Kidney (tissue), 14 donors: ENCODE measurements around the gene PARVB. TPM values are rescaled to one million over a fixed set of nuclear protein-coding genes. Genes with fewer than 3 reads are reported as not detected.

Source experiments
- DNase-seq, 5 donors: peaks; one replicate each; pipeline ENCODE4 v3.0.0-alpha.2; 2013 to 2020
- FAIRE-seq: peaks from 2 replicates; lab custom pipeline; 2012; peaks lifted over from hg19 to GRCh38; lab: Jason Lieb, UNC
- H3K27ac ChIP-seq, 2 donors: one replicate each; pipeline ENCODE4 v1.7.0; 2013; ENCODE audit warnings: low read depth in 2 of 2, low read length in 2 of 2, inconsistent platforms in 1 of 2
- H3K27me3 ChIP-seq: one replicate; pipeline ENCODE4 v1.7.1; 2013; ENCODE audit warnings: low read length, inconsistent platforms; ENCODE audit not compliant: control insufficient read depth, insufficient read depth
- H3K36me3 ChIP-seq, 3 donors: one replicate each; pipeline versions ENCODE4 v1.7.0 to v1.7.1; 2013; ENCODE audit warnings: low read length in 3 of 3, control low read depth in 1 of 3, inconsistent platforms in 1 of 3; ENCODE audit not compliant: insufficient read depth in 3 of 3, control insufficient read depth in 2 of 3
- H3K4me1 ChIP-seq, 3 donors: one replicate each; pipeline versions ENCODE4 v1.7.0 to v1.7.1; 2013; ENCODE audit warnings: low read length in 3 of 3, inconsistent platforms in 1 of 3, low read depth in 1 of 3; ENCODE audit not compliant: control insufficient read depth in 2 of 3, insufficient read depth in 2 of 3
- H3K4me3 ChIP-seq, 3 donors: one replicate each; pipeline versions ENCODE4 v1.7.0 to v1.8.1; 2013; ENCODE audit warnings: low read length in 3 of 3, control low read depth in 1 of 3, inconsistent platforms in 1 of 3
- H3K9ac ChIP-seq, 3 donors: one replicate each; pipeline versions ENCODE4 v1.7.0 to v1.7.1; 2013; ENCODE audit warnings: low read length in 3 of 3, control low read depth in 1 of 3, inconsistent platforms in 1 of 3
- H3K9me3 ChIP-seq, 3 donors: one replicate each; pipeline versions ENCODE4 v1.7.0 to v1.7.1; 2013; ENCODE audit warnings: low read length in 3 of 3, control low read depth in 1 of 3, inconsistent platforms in 1 of 3; ENCODE audit not compliant: control insufficient read depth in 2 of 3, insufficient read depth in 1 of 3
- intact Hi-C: fragments of 100-400 bp; cut with DNase I; formaldehyde crosslinking; loops from one replicate; pipeline ENCODE4 v1.11.1; 2022
- polyA plus RNA-seq: library from polyadenylated mRNA; stranded (reverse); fragments of 350-450 nt; fragmentation: Illumina TruSeq; extraction: RNeasy Lipid Tissue Mini Kit (QIAGEN cat#74804); gene quantifications from one replicate; pipeline ENCODE4 v1.2.3, GENCODE V29; 2014; ENCODE audit warnings: low read depth, low replicate concordance; ENCODE audit not compliant: insufficient read depth
- total RNA-seq: library from RNA; stranded (reverse); fragmentation: NEBNext Ultra II Directional; extraction: Animal tissue kit (Norgen Biotek cat#: 25700); gene quantifications from one replicate; pipeline ENCODE4 v1.2.1, GENCODE V29; 2021
- TF ChIP-seq, protein P1 (sequence below): IDR thresholded peaks from 3 replicates; pipeline ENCODE4 v1.5.1; 2012; ENCODE audit warnings: mild to moderate bottlenecking, moderate library complexity, borderline replicate concordance; ENCODE audit not compliant: insufficient read depth; ENCODE audit errors: extremely low read depth
- donor health status: control.
- donor health status: control.
- donor health status: control.
- donor health status: control.
- donor health status: control.
- donor health status: DM: yes; HTN: yes; CAD: no.
- donor health status: Normal renal cell carcinoma (clear cell type).

Gene PARVB
- total and polyA plus RNA-seq, 2 donors from 2014 or later, result 32.9 to 51.1 TPM

DNA sequence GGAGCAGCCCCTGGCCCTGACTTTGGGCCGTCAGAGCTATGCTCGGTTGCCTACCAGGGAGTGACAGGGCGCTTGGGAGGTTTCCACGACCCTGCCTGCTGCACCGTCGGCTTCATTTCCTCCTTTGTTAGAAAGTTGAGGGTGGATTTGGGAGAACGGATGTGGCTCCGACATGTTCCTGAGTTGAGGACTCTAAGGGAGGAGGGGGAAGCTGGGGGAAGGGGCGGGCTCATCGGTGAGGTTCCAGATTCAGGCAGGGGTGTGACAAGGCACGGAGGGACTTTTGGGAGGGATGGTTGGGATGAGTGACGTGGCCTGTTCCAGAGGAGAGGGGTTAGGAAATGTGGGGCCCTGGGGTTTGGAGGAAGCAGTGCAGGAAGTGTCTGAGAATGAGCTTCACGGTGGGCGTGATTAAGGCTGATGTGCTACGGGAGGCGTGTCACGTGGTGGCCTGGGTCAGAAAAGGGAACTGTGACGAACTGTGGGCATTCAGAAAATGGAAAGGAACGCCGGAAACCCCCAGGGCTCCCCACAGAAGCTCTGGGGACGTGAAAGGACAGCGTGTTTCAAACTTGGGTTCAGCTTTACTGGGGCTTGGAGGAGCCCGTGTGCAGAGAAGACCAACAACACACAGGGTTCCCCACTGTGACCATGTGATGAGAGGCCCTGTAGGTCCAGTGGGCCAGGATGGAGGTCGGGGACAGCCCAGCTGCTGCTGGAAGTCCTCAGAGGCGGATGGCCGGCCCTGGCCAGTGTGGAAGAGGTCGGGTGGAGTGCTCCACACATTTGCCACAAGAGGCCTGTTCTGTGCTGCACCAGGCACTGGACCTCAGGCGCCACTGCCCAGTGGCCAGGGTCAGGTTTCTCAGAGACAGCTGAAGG, 2.8 kb downstream of the PARVB start:
- DNase-seq (peak in 4 of 5 donors; percentile 40 to 87 (median 52)), FAIRE-seq (no peak)
- Histone ChIP-seq H3K4me3 (peak overlapping the region in 2 of 3 donors; percentile 43 to 51), H3K27ac (peak overlapping the region; percentile 80 to 88), H3K9me3 (no peaks in the 10 kb centered on the region), H3K9ac (peak overlapping the region in 1 of 3 donors; percentile 55), H3K36me3 (no peaks in the 10 kb centered on the region), H3K27me3 (no peaks in the 10 kb centered on the region), H3K4me1 (peaks cover 0 to 11% (median 0%) of the 10 kb centered on the region in 3 donors)
- TF ChIP-seq, protein P1, sequence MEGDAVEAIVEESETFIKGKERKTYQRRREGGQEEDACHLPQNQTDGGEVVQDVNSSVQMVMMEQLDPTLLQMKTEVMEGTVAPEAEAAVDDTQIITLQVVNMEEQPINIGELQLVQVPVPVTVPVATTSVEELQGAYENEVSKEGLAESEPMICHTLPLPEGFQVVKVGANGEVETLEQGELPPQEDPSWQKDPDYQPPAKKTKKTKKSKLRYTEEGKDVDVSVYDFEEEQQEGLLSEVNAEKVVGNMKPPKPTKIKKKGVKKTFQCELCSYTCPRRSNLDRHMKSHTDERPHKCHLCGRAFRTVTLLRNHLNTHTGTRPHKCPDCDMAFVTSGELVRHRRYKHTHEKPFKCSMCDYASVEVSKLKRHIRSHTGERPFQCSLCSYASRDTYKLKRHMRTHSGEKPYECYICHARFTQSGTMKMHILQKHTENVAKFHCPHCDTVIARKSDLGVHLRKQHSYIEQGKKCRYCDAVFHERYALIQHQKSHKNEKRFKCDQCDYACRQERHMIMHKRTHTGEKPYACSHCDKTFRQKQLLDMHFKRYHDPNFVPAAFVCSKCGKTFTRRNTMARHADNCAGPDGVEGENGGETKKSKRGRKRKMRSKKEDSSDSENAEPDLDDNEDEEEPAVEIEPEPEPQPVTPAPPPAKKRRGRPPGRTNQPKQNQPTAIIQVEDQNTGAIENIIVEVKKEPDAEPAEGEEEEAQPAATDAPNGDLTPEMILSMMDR, result no peak
- intact Hi-C loops, result no loop called here

DNA sequence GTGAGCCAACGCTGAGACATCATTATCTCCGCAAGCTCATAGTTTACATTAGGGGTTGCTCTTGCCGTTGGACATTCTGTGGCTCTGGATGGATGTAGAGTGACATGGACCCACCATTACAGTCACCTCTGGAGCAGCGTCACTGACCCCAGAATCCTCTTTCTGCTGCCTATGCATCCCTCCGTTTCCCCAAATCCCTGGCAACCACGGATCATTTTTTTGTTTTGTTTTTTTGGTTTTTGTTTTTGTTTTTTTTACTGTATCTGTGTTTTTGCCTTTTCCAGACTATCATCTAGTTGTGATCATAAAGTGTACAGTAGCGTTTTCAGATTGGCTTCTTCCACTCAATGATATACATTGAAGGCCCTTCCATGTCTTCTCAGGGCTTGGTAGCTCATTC, 4.0 kb downstream of the PARVB start:
- Histone ChIP-seq H3K27ac (peak overlapping the region in 1 of 2 donors; percentile 9), H3K36me3 (no peaks in the 10 kb centered on the region), H3K9me3 (no peaks in the 10 kb centered on the region), H3K27me3 (no peaks in the 10 kb centered on the region), H3K4me3 (no peak overlapping the region), H3K9ac (no peak overlapping the region), H3K4me1 (peaks cover 0 to 13% (median 0%) of the 10 kb centered on the region in 3 donors)
- TF ChIP-seq, protein P1, result no peak
- FAIRE-seq (no peak), DNase-seq (no peak)
- intact Hi-C loops, result no loop called here

DNA sequence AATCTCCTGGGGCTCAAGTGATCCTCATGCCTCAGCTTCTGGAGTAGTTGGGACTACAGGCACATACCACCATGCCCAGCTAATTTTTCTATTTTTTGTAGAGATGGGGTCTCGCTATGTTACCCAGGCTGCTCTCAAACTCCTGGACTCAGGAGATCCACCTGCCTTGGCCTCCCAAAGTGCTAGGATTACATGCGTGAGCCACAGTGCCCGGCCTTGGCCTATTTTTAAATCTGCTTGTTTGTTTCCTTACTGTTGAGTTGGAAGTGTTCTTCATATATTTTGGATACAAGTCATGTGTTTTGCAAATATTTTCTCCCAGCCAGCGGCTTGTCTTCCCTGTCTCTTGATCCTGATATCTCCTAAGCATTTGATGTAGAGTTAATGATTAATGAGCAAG, 5.0 kb downstream of the PARVB start:
- no peak overlapping the region for H3K27ac ChIP-seq
- no peak for FAIRE-seq
- H3K27me3 ChIP-seq, result no peaks in the 10 kb centered on the region
- H3K4me3 ChIP-seq, result no peak overlapping the region
- TF ChIP-seq, protein P1, result no peak
- DNase-seq, result no peak
- H3K4me1 ChIP-seq, result peaks cover 0 to 10% (median 0%) of the 10 kb centered on the region in 3 donors
- no peak overlapping the region for H3K9ac ChIP-seq
- intact Hi-C loops, result no loop called here
- H3K36me3 ChIP-seq, result no peaks in the 10 kb centered on the region
- no peaks in the 10 kb centered on the region for H3K9me3 ChIP-seq
